Astrocyte (in vitro differentiated cells and primary cell): ENCODE data around the gene PTPRN2. TPM values are rescaled to one million over a fixed set of nuclear protein-coding genes. Genes with fewer than 3 reads are reported as not detected.
"Not testable (repeated sequence)": the region's sequence is repeated elsewhere in the genome, so short reads cannot be mapped to it uniquely, and the experiment has no call there.

ENCODE experiments used
- DNase-seq: peaks from one replicate; pipeline ENCODE4 v3.0.0-alpha.2; 2010; ENCODE audit warnings: low read depth
- FAIRE-seq: peaks from 2 replicates; lab custom pipeline; 2011; peaks lifted over from hg19 to GRCh38; lab: Jason Lieb, UNC
- H2AFZ ChIP-seq: 2 replicates; pipeline ENCODE4 v1.6.0; 2012; ENCODE audit warnings: low read depth, low read length, inconsistent platforms
- H3K27ac ChIP-seq: 2 replicates; pipeline ENCODE4 v1.5.1; 2011; ENCODE audit warnings: low read depth, low read length, inconsistent platforms
- H3K27me3 ChIP-seq: 2 replicates; pipeline ENCODE4 v1.6.0; 2011; ENCODE audit warnings: low read length, inconsistent platforms; ENCODE audit not compliant: insufficient read depth
- H3K36me3 ChIP-seq: 2 replicates; pipeline ENCODE4 v1.5.1; 2011; ENCODE audit warnings: low read length, inconsistent platforms; ENCODE audit not compliant: insufficient read depth
- H3K4me1 ChIP-seq: 2 replicates; pipeline ENCODE4 v1.5.1; 2011; ENCODE audit warnings: low read length, inconsistent platforms; ENCODE audit not compliant: insufficient read depth
- H3K4me2 ChIP-seq: 2 replicates; pipeline ENCODE4 v1.6.0; 2012; ENCODE audit warnings: low read length, inconsistent platforms
- H3K4me3 ChIP-seq: 2 replicates; pipeline ENCODE4 v1.5.1; 2011; ENCODE audit warnings: low read depth, mild to moderate bottlenecking, low read length, inconsistent platforms; ENCODE audit not compliant: insufficient read depth
- H3K79me2 ChIP-seq: 2 replicates; pipeline ENCODE4 v1.6.0; 2012; ENCODE audit warnings: mild to moderate bottlenecking, low read length, inconsistent platforms; ENCODE audit not compliant: insufficient read depth
- H3K9ac ChIP-seq: 2 replicates; pipeline ENCODE4 v1.6.0; 2012; ENCODE audit warnings: mild to moderate bottlenecking, low read length, inconsistent platforms
- H3K9me3 ChIP-seq: 2 replicates; pipeline ENCODE4 v1.5.1; 2012; ENCODE audit warnings: low read depth, mild to moderate bottlenecking, low read length, inconsistent platforms; ENCODE audit not compliant: insufficient read depth
- H4K20me1 ChIP-seq: 2 replicates; pipeline ENCODE4 v1.6.0; 2012; ENCODE audit warnings: low read length, inconsistent platforms; ENCODE audit not compliant: insufficient read depth
- H3K27ac Mint-ChIP-seq: one replicate; pipeline ENCODE4 v1.8.0; 2021; ENCODE audit warnings: mild to moderate bottlenecking, mixed read lengths; ENCODE audit not compliant: unreplicated experiment
- H3K27me3 Mint-ChIP-seq: one replicate; pipeline ENCODE4 v1.8.0; 2021; ENCODE audit warnings: low read depth, mixed read lengths; ENCODE audit not compliant: unreplicated experiment
- H3K36me3 Mint-ChIP-seq: one replicate; pipeline ENCODE4 v1.8.0; 2021; ENCODE audit warnings: low read depth, mixed read lengths; ENCODE audit not compliant: unreplicated experiment
- H3K4me1 Mint-ChIP-seq: one replicate; pipeline ENCODE4 v1.8.0; 2021; ENCODE audit warnings: low read depth, mixed read lengths; ENCODE audit not compliant: unreplicated experiment
- H3K4me3 Mint-ChIP-seq: one replicate; pipeline ENCODE4 v1.8.0; 2021; ENCODE audit warnings: mild to moderate bottlenecking, moderate library complexity, mixed read lengths; ENCODE audit not compliant: unreplicated experiment
- H3K9me3 Mint-ChIP-seq: one replicate; pipeline ENCODE4 v1.8.0; 2021; ENCODE audit warnings: mild to moderate bottlenecking, mixed read lengths; ENCODE audit not compliant: unreplicated experiment
- CTCF ChIP-seq: IDR thresholded peaks from 2 replicates; pipeline ENCODE4 v1.5.1; 2011; ENCODE audit warnings: low read depth, mild to moderate bottlenecking, inconsistent platforms, low read length, moderate library complexity; ENCODE audit not compliant: insufficient read depth
- EZH2 ChIP-seq: IDR thresholded peaks from 2 replicates; pipeline ENCODE4 v1.6.1; 2012; ENCODE audit warnings: mild to moderate bottlenecking, low read length, inconsistent platforms; ENCODE audit not compliant: insufficient read depth
- microRNA-seq: library from miRNA; unstranded; fragments of <30 nt; microRNA quantifications from one replicate; pipeline ENCODE4 v1.2.0, GENCODE V29; 2020
- total RNA-seq: library from RNA; stranded (reverse); gene quantifications from 2 replicates; pipeline ENCODE4 v1.2.1, GENCODE V29; 2021

Gene PTPRN2
- total RNA-seq, 1 donor from 2014 or later: 0.09 TPM

- FAIRE-seq (peak; percentile 13), DNase-seq (peak; percentile 91)
- Histone ChIP-seq H3K4me1 (no peaks in the 10 kb centered on the region), H3K4me3 (no peak overlapping the region), H3K79me2 (no peaks in the 10 kb centered on the region), H3K27ac (no peak overlapping the region), H2AFZ (no peak overlapping the region), H3K9ac (no peak overlapping the region), H3K27me3 (no peaks in the 10 kb centered on the region), H4K20me1 (no peaks in the 10 kb centered on the region), H3K9me3 (no peaks in the 10 kb centered on the region), H3K36me3 (no peaks in the 10 kb centered on the region), H3K4me2 (no peak overlapping the region)
- Mint-ChIP-seq H3K4me1 (no peaks in the 10 kb centered on the region), H3K27me3 (no peaks in the 10 kb centered on the region), H3K9me3 (peaks cover 19% of the 10 kb centered on the region), H3K27ac (no peak overlapping the region), H3K4me3 (no peak overlapping the region), H3K36me3 (peaks cover 2% of the 10 kb centered on the region)
- TF ChIP-seq CTCF (no peak), EZH2 (no peak)
Observed at GRCh38 chr7:157490465-157490912, 1097.1 kb downstream of the PTPRN2 start.

- H3K27me3 ChIP-seq, H3K27me3 Mint-ChIP-seq, H3K9me3 ChIP-seq, H3K36me3 Mint-ChIP-seq, DNase-seq, H3K4me1 Mint-ChIP-seq, H4K20me1 ChIP-seq, H3K4me3 Mint-ChIP-seq, H3K4me1 ChIP-seq, H3K9ac ChIP-seq, FAIRE-seq, H3K79me2 ChIP-seq, H3K27ac Mint-ChIP-seq, H2AFZ ChIP-seq, H3K27ac ChIP-seq, H3K4me2 ChIP-seq, H3K4me3 ChIP-seq, H3K36me3 ChIP-seq: not testable (repeated sequence)
- H3K9me3 Mint-ChIP-seq: peaks cover 20% of the 10 kb centered on the region
Observed at GRCh38 chr7:157489870-157490269, 1097.8 kb downstream of the PTPRN2 start.

Small RNA genes lying within 50 kb of the gene (microRNA-seq; reads per million reads assigned to microRNA genes)
- gene MIR153-2 (not detected), gene MIR5707 (not detected), gene MIR595 (not detected)

Other genes with a start within 250 kb of the PTPRN2 start
- gene NCAPG2, start 117.0 kb upstream of the PTPRN2 start, total RNA-seq: 8.7 and 9.6 TPM in 2 replicates
- 56.1 and 60.9 TPM in 2 replicates for gene ESYT2, start 241.7 kb upstream of the PTPRN2 start, total RNA-seq